GM12878 (cell line): ENCODE data around the gene SPRY1. TPM values are rescaled to one million over a fixed set of nuclear protein-coding genes. Genes with fewer than 3 reads are reported as not detected.

Experiments
- ATAC-seq: fragments of 200-7000 bp; cut with Tn5 transposase; 3 replicates; pipeline ENCODE4 v1.9.1; 2020; ENCODE audit warnings: mild to moderate bottlenecking, moderate library complexity
- BruUV-seq: library from RNA; stranded (reverse); fragments of 400-500 nt; replicated peaks from 2 replicates; lab custom pipeline; 2021; lab: Mats Ljungman, UMichigan
- CTCF ChIA-PET: fragments of 300-600 bp; sonication (Branson Sonifier 250); formaldehyde crosslinking; extraction: SDS; loops from one replicate; lab custom pipeline; 2021; ENCODE audit warnings: inconsistent platforms; lab: Yijun Ruan, JAX
- POLR2A ChIA-PET: fragments of 350-600 bp; formaldehyde crosslinking; extraction: SDS; loops from one replicate; lab custom pipeline; 2021; ENCODE audit warnings: inconsistent platforms; lab: Charles Lee
- RAD21 ChIA-PET: fragments of 300-600 bp; sonication (Branson Sonifier 250); formaldehyde crosslinking; loops from one replicate; lab custom pipeline; 2023; ENCODE audit warnings: antibody characterized with exemption; ENCODE audit not compliant: unreplicated experiment; lab: Charles Lee
- SMC1A ChIA-PET: fragments of 300-600 bp; sonication (Branson Sonifier 250); formaldehyde crosslinking; loops from one replicate; lab custom pipeline; 2023; ENCODE audit not compliant: unreplicated experiment, uncharacterized antibody; lab: Charles Lee
- DNase-seq: peaks from one replicate; pipeline ENCODE4 v3.0.0-alpha.2; 2011; ENCODE audit warnings: low read depth, low spot score
- FAIRE-seq: peaks from 3 replicates; lab custom pipeline; 2011; peaks lifted over from hg19 to GRCh38; lab: Jason Lieb, UNC
- H2AFZ ChIP-seq: 2 replicates; pipeline ENCODE4 v1.6.0; 2011; ENCODE audit warnings: low read depth, low read length, control low read depth; ENCODE audit not compliant: control insufficient read depth
- H3K27ac ChIP-seq: 2 replicates; pipeline ENCODE4 v1.5.1; 2011; ENCODE audit warnings: control low read depth; ENCODE audit not compliant: control insufficient read depth, insufficient read depth
- H3K27me3 ChIP-seq, 2 experiments: replicated peaks in 1 of 2; 2 replicates each; pipeline versions ENCODE4 v1.6.0 to v1.6.1; 2011; ENCODE audit warnings: low read length in 1 of 2; ENCODE audit not compliant: control insufficient read depth in 2 of 2, insufficient read depth in 2 of 2
- H3K36me3 ChIP-seq, 2 experiments: 2 replicates each; pipeline ENCODE4 v1.5.1; 2011; ENCODE audit warnings: low read length in 1 of 2; ENCODE audit not compliant: control insufficient read depth in 2 of 2, insufficient read depth in 2 of 2
- H3K4me1 ChIP-seq: 2 replicates; pipeline ENCODE4 v1.6.1; 2011; ENCODE audit warnings: mild to moderate bottlenecking, low read length, moderate library complexity, mixed read lengths; ENCODE audit not compliant: control insufficient read depth, insufficient read depth
- H3K4me2 ChIP-seq: 2 replicates; pipeline ENCODE4 v1.6.0; 2011; ENCODE audit warnings: control low read depth; ENCODE audit not compliant: control insufficient read depth, insufficient read depth
- H3K4me3 ChIP-seq: fragments of 200-600 bp; sonication (generic); 2 replicates; pipeline ENCODE4 v1.5.1; 2016
- H3K79me2 ChIP-seq: 2 replicates; pipeline ENCODE4 v1.6.0; 2011; ENCODE audit warnings: low read length; ENCODE audit not compliant: control insufficient read depth, insufficient read depth
- H3K9ac ChIP-seq: 2 replicates; pipeline ENCODE4 v1.8.0; 2011; ENCODE audit warnings: low read length, control low read depth, mixed read lengths; ENCODE audit not compliant: control insufficient read depth, insufficient read depth
- H3K9me3 ChIP-seq: replicated peaks from 3 replicates; pipeline ENCODE4 v1.5.1; 2011; ENCODE audit warnings: mild to moderate bottlenecking, low read length; ENCODE audit not compliant: control insufficient read depth, insufficient read depth
- H4K20me1 ChIP-seq: 2 replicates; pipeline ENCODE4 v1.6.0; 2011; ENCODE audit not compliant: control insufficient read depth, insufficient read depth
- ZNF24 ChIP-seq: fragments of 450-650 bp; IDR thresholded peaks from 2 replicates; pipeline ENCODE4 v1.6.1; 2017; ENCODE audit warnings: antibody characterized with exemption, mild to moderate bottlenecking
- ZNF687 ChIP-seq: fragments of 450-650 bp; IDR thresholded peaks from 2 replicates; pipeline ENCODE4 v1.6.1; 2017; ENCODE audit warnings: mild to moderate bottlenecking, moderate library complexity
- WGBS: methylation state at CpG from one replicate; pipeline ENCODE4 v1.1.6; 2016; ENCODE audit warnings: low lambda C conversion rate; ENCODE audit not compliant: insufficient replicate concordance, insufficient coverage; ENCODE audit errors: missing lambda C conversion rate; 5-methylcytosine and 5-hydroxymethylcytosine counted together
- in situ Hi-C: fragments of 300-500 bp; cut with MboI; formaldehyde crosslinking; loops from 9 replicates; pipeline ENCODE4 v1.14.3; 2018; ENCODE audit warnings: mixed read lengths
- intact Hi-C: fragments of 100-400 bp; cut with micrococcal nuclease; formaldehyde crosslinking; loops from one replicate; pipeline ENCODE4 v1.14.2; 2022; ENCODE audit not compliant: unreplicated experiment
- polyA plus RNA-seq, 11 experiments: library from polyadenylated mRNA; depleted of rRNA in 4 of 11; unstranded in 6 of 11; stranded (reverse) in 5 of 11; fragments of >200 nt; fragmentation: Nextera tagmentation in 4 of 11; fragmentation: Illumina TruSeq in 1 of 11; extraction: Ambion mirVana in 4 of 11; extraction: Trizol in 1 of 11; gene quantifications; 1 replicate in 1 of 11; 2 replicates in 10 of 11; pipeline versions ENCODE4 v1.2.1 to v1.2.3, GENCODE V29; 2011 to 2016; ENCODE audit warnings: inconsistent platforms in 2 of 11, missing spikeins in 2 of 11, low read depth in 1 of 11
- total RNA-seq, 4 experiments: library from RNA; depleted of rRNA in 3 of 4; stranded (reverse); fragments of >200 nt in 3 of 4; fragmentation: Illumina TruSeq in 1 of 4; extraction: Trizol in 1 of 4; gene quantifications; 2 replicates each; pipeline versions ENCODE4 v1.2.1 to v1.2.3, GENCODE V29; 2013 to 2021

The SPRY1 gene
- total and polyA plus RNA-seq, 10 of the 15 experiments (the other 5 are each of a cell fraction or from before 2014, with no cell fraction given): 0.05 to 5.7 (median 0.23) TPM; not detected in 2

- Histone ChIP-seq H3K27ac (no peak overlapping the region), H4K20me1 (no peaks in the 10 kb centered on the region), H3K4me1 (no peaks in the 10 kb centered on the region), H3K27me3 (no peaks in the 10 kb centered on the region; a peak in 1 of 4 replicates), H3K79me2 (no peaks in the 10 kb centered on the region), H3K4me2 (no peak overlapping the region), H3K4me3 (no peak overlapping the region), H3K9ac (no peak overlapping the region), H3K9me3 (no peaks in the 10 kb centered on the region), H3K36me3 (no peaks in the 10 kb centered on the region), H2AFZ (no peak overlapping the region)
- WGBS: 43% methylated on average over 6 of the region's 6 CpGs
- POLR2A ChIA-PET: no interaction called here
- CTCF ChIA-PET: interaction anchor here (0.6 kb wide), 1 partner anchor 184 kb away, joined by 3 read pairs; no protein-coding TSS in a partner anchor
- TF ChIP-seq ZNF24 (no peak), ZNF687 (no peak)
- SMC1A ChIA-PET: interaction anchor here (1.3 kb wide), 1 partner anchor 10 kb away, joined by 3 read pairs; no protein-coding TSS in a partner anchor
- no peak for FAIRE-seq
- RAD21 ChIA-PET: no interaction called here
- intact Hi-C loops: no loop called here
- in situ Hi-C loops: no loop called here
- no peak for DNase-seq
- BruUV-seq: no TSS peak
- ATAC-seq: no peak; the same call in 2 of the 3 replicates
These were observed 44.2 kb upstream of the SPRY1 start for GRCh38 chr4:123352240-123352945.
